RKO (cell line): Measurements from ENCODE around the gene VAT1L.

Source experiments
- DNase-seq: peaks from one replicate; pipeline ENCODE4 v3.0.0-alpha.2; 2016; ENCODE audit warnings: low spot score

Gene VAT1L

GRCh38 chr16:77869997-77870813 is 81.8 kb downstream of the VAT1L start:
- no peak for DNase-seq

GRCh38 chr16:77871932-77872331 is 83.6 kb downstream of the VAT1L start:
- no peak for DNase-seq

- no peak for DNase-seq
Measured at GRCh38 chr16:77873066-77873465, 84.7 kb downstream of the VAT1L start.

GRCh38 chr16:77874347-77874746 is 86.0 kb downstream of the VAT1L start:
- DNase-seq = no peak

- DNase-seq = no peak
Measured at GRCh38 chr16:77876776-77877175, 88.4 kb downstream of the VAT1L start.

GRCh38 chr16:77877712-77878347 is 89.5 kb downstream of the VAT1L start:
- peak; percentile 74 for DNase-seq

DNA sequence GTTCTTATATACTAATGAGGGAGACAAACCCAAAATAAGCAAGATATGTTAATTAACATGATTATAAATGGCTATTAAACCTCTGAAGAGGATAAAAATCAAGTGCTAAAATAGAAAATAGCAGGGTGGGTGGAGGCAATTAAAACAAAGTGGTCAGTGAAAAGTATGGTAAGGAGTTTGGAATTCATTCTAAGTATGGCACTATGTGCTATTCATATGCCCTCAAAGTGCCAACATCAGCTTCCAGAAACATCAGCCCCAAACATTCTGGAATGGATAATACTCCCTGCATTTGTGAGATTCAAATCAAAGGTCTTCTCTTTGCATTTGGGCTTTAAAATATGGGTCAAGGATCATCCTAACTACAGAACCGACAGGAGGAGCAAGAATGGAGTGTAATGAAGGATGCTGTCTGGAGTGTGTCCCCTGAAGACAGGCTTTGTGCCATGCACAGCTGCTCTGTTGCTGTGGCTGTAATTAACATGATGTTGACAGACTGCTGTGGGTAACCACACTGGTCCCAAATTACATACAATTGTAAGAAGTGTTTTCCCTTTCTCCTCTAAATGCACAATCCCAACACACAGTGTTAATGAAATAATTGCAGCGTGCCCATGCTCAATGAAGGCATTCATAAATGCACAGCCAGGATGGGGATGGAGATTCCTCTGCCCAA is 93.1 kb downstream of the VAT1L start:
- no peak for DNase-seq

- DNase-seq = no peak
Measured at GRCh38 chr16:77882358-77882757, 94.0 kb downstream of the VAT1L start.

- DNase-seq = no peak
Measured at GRCh38 chr16:77885571-77886295, 97.4 kb downstream of the VAT1L start.

DNA sequence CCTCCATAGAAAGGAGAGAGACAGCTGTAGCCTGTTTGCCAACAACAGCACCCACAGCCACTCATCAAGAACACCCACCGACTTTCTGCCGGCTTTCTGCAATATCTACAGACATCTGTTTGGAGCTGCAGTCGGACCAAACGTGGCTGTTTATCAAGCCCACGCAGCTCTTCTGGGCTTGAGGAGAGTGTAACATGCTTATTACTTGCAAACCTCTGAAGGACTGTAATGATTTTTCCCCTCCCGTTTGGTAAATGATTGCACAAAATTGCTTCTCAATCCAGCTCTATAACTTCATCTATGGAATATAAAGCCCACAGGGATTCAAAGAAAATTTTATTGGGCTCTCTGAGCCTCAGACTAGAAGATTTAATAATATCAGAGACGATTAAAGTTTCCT is 100.5 kb downstream of the VAT1L start:
- no peak for DNase-seq

GRCh38 chr16:77890075-77890474 is 101.7 kb downstream of the VAT1L start:
- no peak for DNase-seq

GRCh38 chr16:77894162-77894561 is 105.8 kb downstream of the VAT1L start:
- no peak for DNase-seq

- DNase-seq = no peak
Measured at GRCh38 chr16:77895962-77896361, 107.6 kb downstream of the VAT1L start.

DNA sequence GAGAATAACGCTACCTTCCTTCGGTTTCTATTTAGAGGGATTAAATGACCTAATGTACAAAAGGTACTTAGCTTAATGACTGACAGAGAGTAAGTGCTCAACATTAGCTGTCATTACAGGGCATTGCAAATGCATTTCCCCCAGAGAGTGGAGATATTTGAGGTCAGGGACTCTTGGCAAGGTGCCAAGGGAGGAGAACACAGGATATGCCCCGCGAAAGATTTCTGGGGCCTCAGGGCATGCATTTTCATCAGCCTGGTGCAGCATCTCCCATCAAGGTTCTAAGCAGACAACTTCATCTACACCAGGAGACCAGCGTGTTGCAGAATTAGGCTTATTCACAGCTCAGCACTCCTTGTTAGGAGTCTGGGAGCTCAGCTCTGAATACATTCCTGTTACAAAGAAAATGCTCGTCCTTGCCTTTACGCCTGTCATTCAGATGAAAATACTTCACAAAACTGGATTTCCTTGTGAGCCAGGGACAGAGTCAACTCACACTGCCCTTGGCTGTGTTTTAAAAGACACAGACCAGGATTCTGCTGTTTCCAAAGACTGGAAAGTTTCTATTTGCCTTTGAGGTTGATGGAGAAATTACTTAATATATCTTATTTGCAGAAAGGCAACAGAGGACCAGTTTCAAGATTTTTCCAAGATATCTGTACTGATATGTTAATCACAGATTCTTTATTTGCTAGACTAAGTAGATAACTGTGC is 108.2 kb downstream of the VAT1L start:
- no peak for DNase-seq

- no peak for DNase-seq
Measured at GRCh38 chr16:77897129-77897437, 108.7 kb downstream of the VAT1L start.

- DNase-seq = no peak
Measured at GRCh38 chr16:77897831-77898605, 109.7 kb downstream of the VAT1L start.

GRCh38 chr16:77898671-77899211 is 110.4 kb downstream of the VAT1L start:
- DNase-seq = no peak

- no peak for DNase-seq
Measured at GRCh38 chr16:77899416-77899815, 111.1 kb downstream of the VAT1L start.

DNA sequence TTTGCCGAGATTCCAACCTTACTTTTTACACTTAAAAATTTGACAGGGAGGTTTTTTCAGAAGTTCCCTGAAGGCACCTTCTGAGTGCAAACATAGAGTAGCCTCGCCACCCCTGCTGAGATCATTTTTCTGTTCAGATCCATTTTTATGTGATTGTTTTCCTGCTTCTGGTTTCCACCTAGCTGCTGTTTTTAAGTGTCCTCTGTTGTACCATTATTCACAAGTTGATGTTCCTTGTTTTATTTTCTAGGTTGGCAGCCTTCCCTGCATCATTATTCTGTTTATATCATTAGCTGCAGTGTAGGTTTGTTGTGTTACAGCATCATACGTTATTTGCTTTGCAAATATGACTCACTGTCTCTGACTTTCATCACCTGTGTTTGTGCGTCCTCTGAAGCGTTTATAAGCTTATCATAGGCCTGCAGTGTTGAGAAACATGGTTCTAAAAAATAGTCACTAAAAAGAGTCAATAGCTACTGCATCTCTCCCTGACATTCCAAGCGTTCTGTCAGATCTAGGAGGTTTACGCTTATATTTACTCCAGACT is 117.1 kb downstream of the VAT1L start:
- no peak for DNase-seq

GRCh38 chr16:77910021-77910420 is 121.7 kb downstream of the VAT1L start:
- no peak for DNase-seq

DNA sequence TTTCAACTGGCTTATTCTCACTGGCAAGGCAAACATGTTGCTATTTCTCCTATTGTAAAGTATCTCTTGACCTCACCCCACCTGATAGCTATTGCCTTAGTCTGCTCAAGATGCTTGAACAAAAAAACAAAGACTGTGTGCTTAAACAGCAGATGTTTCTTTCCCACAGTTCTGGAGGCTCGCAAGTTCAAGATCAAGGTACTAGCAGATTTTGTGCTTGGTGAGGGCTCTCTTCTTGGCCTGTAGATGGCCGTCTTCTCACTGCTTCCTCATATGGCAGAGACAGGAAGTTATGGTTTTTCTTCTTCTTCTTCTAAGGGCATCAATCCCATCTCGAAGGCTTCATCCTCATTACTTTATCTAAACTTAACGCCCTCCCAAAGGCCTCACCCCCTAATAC is 124.3 kb downstream of the VAT1L start:
- DNase-seq = no peak
